Ishikawa (cell line): Measurements from ENCODE around the gene CHCHD6.

Experiments
- CREB1 ChIP-seq: IDR thresholded peaks from 2 replicates; pipeline ENCODE4 v1.6.1; 2012; ENCODE audit warnings: low read depth
- NFIC ChIP-seq: IDR thresholded peaks from 2 replicates; pipeline ENCODE4 v1.6.1; 2012
- TAF1 ChIP-seq: IDR thresholded peaks from 2 replicates; pipeline ENCODE4 v1.6.1; 2012; ENCODE audit warnings: low read depth, mild to moderate bottlenecking
- ZBTB7A ChIP-seq: IDR thresholded peaks from 2 replicates; pipeline ENCODE4 v1.6.1; 2012; ENCODE audit warnings: low read depth
- TF ChIP-seq, protein P1 (sequence below): IDR thresholded peaks from 2 replicates; pipeline ENCODE4 v1.6.1; 2012

- TF ChIP-seq TAF1, result no peak
- no peak for TF ChIP-seq CREB1
- TF ChIP-seq, protein P1, sequence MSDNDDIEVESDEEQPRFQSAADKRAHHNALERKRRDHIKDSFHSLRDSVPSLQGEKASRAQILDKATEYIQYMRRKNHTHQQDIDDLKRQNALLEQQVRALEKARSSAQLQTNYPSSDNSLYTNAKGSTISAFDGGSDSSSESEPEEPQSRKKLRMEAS, result no peak
- TF ChIP-seq ZBTB7A, result no peak
- no peak for TF ChIP-seq NFIC
These were observed 11.2 kb upstream of the CHCHD6 start for GRCh38 chr3:126692858-126693257.
